Lower leg skin (tissue), 4 donors: ENCODE data around the gene LIMK1. TPM values are rescaled to one million over a fixed set of nuclear protein-coding genes. Genes with fewer than 3 reads are reported as not detected.

Source experiments
- DNase-seq, 2 donors: peaks; one replicate each; pipeline ENCODE4 v3.0.0-alpha.2; 2019; ENCODE audit warnings: low spot score in 2 of 2
- H3K4me3 ChIP-seq: fragments of 200-600 bp; sonication (generic); 2 replicates; pipeline ENCODE4 v1.5.1; 2017; ENCODE audit warnings: mild to moderate bottlenecking, low read depth; ENCODE audit not compliant: poor library complexity, severe bottlenecking
- CTCF ChIP-seq, 3 donors: fragments of 450-650 bp; IDR thresholded peaks; one replicate each; pipeline ENCODE4 v1.5.1; 2016; ENCODE audit warnings: antibody characterized with exemption in 3 of 3, mild to moderate bottlenecking in 3 of 3, moderate library complexity in 2 of 3
- POLR2A ChIP-seq, 2 donors: fragments of 450-650 bp; IDR thresholded peaks; one replicate each; pipeline ENCODE4 v1.6.1; 2016 to 2017; ENCODE audit warnings: antibody characterized with exemption in 2 of 2, mild to moderate bottlenecking in 1 of 2, moderate library complexity in 1 of 2
- WGBS, 2 donors: methylation state at CpG; one replicate each; pipeline ENCODE4 v1.1.5; 2018; 5-methylcytosine and 5-hydroxymethylcytosine counted together
- intact Hi-C: fragments of 100-400 bp; cut with DNase I; formaldehyde crosslinking; loops from one replicate; pipeline ENCODE4 v1.15.0; 2023; ENCODE audit warnings: low total_unique reads
- total RNA-seq, 4 donors: library from RNA; depleted of rRNA; stranded (reverse); fragments of >200 nt; gene quantifications; one replicate each; pipeline ENCODE4 v1.1.0, GENCODE V29; 2016

The LIMK1 gene
- total RNA-seq, 4 donors from 2014 or later: 7.7 to 19.5 (median 14.6) TPM

- no peak for DNase-seq
- TF ChIP-seq CTCF (IDR thresholded peaks at IDR 0.05): no peak
- TF ChIP-seq POLR2A (IDR thresholded peaks at IDR 0.05): no peak
- 71 to 75% methylated on average over 11 of the region's 11 CpGs for WGBS, 2 donors
- H3K4me3 ChIP-seq: no peak overlapping the region
- intact Hi-C loops: loop anchor here (5.0 kb wide), 2 partner anchors 137 to 332 kb away; no protein-coding TSS in a partner anchor
These were observed 13.6 kb upstream of the LIMK1 start for GRCh38 chr7:74069790-74070618.

DNA sequence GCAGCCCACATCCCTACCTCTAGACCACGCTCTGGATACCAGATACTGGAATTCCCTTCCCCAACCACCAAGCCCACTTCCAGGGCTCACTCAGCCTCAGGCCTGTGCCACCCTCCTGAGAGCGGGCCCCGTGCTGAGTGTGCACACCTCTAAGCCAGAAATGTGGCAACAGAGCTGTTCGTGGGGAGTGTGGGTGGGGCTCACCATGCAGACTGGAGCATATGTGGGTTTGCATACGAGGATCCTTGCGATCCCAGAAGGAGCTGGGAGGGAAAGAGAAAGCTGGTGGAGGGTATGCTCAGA, 13.0 kb upstream of the LIMK1 start:
- WGBS, 2 donors: 38 to 63% methylated on average over 6 of the region's 6 CpGs
- intact Hi-C loops: no loop called here

GRCh38 chr7:74071121-74071520, 12.5 kb upstream of the LIMK1 start:
- intact Hi-C loops: no loop called here

More for the DNA sequence above, 13.0 kb upstream of the LIMK1 start:
- H3K4me3 ChIP-seq: no peak overlapping the region
- no peak for DNase-seq
- TF ChIP-seq POLR2A (IDR thresholded peaks at IDR 0.05) (no peak), CTCF (IDR thresholded peaks at IDR 0.05) (no peak)

DNA sequence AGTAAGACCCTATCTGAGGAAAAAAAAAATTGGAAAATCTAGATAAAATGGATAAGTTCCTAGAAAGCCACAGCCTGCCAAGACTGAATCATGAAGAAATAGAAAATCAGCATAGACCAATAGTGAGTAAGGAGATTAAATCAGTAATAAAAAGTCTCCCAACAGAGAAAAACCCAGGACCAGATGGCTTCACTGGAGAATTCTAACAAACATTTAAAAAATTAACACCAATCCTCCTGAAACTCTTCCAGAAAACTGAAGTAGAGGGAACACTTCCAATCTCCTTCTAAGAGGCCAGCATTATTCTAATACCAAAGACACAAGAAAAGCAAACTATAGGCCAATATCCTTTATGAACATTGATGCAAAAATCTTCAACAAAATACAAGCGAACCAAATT, 8.8 kb upstream of the LIMK1 start:
- H3K4me3 ChIP-seq: no peak overlapping the region
- intact Hi-C loops: no loop called here
- WGBS, 2 donors: 81 to 89% methylated on average over 1 of the region's 1 CpG
- no peak for DNase-seq
- TF ChIP-seq POLR2A (IDR thresholded peaks at IDR 0.05) (no peak), CTCF (IDR thresholded peaks at IDR 0.05) (no peak)

More at GRCh38 chr7:74071121-74071520, 12.5 kb upstream of the LIMK1 start:
- WGBS, 2 donors: 88 to 96% methylated on average over 3 of the region's 3 CpGs
- TF ChIP-seq CTCF (IDR thresholded peaks at IDR 0.05) (no peak), POLR2A (IDR thresholded peaks at IDR 0.05) (no peak)
- DNase-seq: no peak
- H3K4me3 ChIP-seq: no peak overlapping the region

GRCh38 chr7:74078461-74078860, 5.1 kb upstream of the LIMK1 start:
- intact Hi-C loops: no loop called here
- no peak overlapping the region for H3K4me3 ChIP-seq
- no peak for DNase-seq
- TF ChIP-seq POLR2A (IDR thresholded peaks at IDR 0.05) (no peak), CTCF (IDR thresholded peaks at IDR 0.05) (no peak)
- WGBS, 2 donors: 93 to 100% methylated on average over 2 of the region's 2 CpGs

GRCh38 chr7:74082770-74083116, 861 bp upstream of the LIMK1 start:
- intact Hi-C loops: no loop called here
- WGBS, 2 donors: 86 to 92% methylated on average over 9 of the region's 9 CpGs

More at GRCh38 chr7:74082770-74083116, 861 bp upstream of the LIMK1 start:
- H3K4me3 ChIP-seq: no peak overlapping the region
- TF ChIP-seq POLR2A (IDR thresholded peaks at IDR 0.05) (no peak), CTCF (IDR thresholded peaks at IDR 0.05) (no peak)
- DNase-seq: no peak
